Body of pancreas (tissue), 4 donors: ENCODE data around the gene RCVRN.

Experiments used
- POLR2A ChIP-seq, 3 donors: fragments of 450-650 bp; IDR thresholded peaks; one replicate each; pipeline ENCODE4 v1.6.1; 2016; ENCODE audit warnings: antibody characterized with exemption in 3 of 3, mild to moderate bottlenecking in 2 of 3
- TF ChIP-seq, protein P1 (sequence below), 7 experiments: fragments of 450-650 bp in 4 of 7; fragments of 200-600 bp in 3 of 7; sonication (generic) in 3 of 7; IDR thresholded peaks; one replicate each; pipeline ENCODE4 v1.5.1; 2016 to 2019; ENCODE audit warnings: antibody characterized with exemption in 7 of 7

DNA sequence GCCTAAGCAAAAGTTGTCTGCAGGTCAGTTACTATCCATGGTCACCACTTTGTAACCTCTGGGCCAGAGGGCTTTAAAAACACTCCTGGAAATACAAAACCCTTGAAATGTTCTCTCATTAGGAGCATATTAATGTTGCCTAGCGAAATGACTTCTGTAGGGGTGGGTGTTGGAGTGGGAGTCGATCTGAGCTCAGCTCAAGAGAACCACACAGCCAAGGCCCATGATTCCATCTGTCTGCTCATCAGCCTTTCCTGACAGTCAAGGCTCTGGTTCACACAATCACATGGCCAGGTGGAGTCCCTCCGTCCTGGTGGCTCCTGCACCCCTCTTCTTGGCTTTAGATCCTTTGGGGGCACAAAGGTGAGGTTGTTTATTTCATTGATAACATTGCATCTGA is 26.7 kb downstream of the RCVRN start:
- TF ChIP-seq, protein P1, sequence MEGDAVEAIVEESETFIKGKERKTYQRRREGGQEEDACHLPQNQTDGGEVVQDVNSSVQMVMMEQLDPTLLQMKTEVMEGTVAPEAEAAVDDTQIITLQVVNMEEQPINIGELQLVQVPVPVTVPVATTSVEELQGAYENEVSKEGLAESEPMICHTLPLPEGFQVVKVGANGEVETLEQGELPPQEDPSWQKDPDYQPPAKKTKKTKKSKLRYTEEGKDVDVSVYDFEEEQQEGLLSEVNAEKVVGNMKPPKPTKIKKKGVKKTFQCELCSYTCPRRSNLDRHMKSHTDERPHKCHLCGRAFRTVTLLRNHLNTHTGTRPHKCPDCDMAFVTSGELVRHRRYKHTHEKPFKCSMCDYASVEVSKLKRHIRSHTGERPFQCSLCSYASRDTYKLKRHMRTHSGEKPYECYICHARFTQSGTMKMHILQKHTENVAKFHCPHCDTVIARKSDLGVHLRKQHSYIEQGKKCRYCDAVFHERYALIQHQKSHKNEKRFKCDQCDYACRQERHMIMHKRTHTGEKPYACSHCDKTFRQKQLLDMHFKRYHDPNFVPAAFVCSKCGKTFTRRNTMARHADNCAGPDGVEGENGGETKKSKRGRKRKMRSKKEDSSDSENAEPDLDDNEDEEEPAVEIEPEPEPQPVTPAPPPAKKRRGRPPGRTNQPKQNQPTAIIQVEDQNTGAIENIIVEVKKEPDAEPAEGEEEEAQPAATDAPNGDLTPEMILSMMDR (IDR thresholded peaks at IDR 0.05): no peak
- no peak for TF ChIP-seq POLR2A (IDR thresholded peaks at IDR 0.05)
